ENCODE results near the gene ZFYVE1.

GRCh38 chr14:73008501-73008900 is 18.4 kb downstream of the ZFYVE1 start:
- TF ChIP-seq CTCF (IDR thresholded peaks at IDR 0.05) (no peak), EZH2phosphoT487 (IDR thresholded peaks at IDR 0.05) (no peak)
